ENCODE results near the gene FNDC3B.

GRCh38 chr3:172124271-172124670 is 84.9 kb downstream of the FNDC3B start:
- TF ChIP-seq, protein P1, sequence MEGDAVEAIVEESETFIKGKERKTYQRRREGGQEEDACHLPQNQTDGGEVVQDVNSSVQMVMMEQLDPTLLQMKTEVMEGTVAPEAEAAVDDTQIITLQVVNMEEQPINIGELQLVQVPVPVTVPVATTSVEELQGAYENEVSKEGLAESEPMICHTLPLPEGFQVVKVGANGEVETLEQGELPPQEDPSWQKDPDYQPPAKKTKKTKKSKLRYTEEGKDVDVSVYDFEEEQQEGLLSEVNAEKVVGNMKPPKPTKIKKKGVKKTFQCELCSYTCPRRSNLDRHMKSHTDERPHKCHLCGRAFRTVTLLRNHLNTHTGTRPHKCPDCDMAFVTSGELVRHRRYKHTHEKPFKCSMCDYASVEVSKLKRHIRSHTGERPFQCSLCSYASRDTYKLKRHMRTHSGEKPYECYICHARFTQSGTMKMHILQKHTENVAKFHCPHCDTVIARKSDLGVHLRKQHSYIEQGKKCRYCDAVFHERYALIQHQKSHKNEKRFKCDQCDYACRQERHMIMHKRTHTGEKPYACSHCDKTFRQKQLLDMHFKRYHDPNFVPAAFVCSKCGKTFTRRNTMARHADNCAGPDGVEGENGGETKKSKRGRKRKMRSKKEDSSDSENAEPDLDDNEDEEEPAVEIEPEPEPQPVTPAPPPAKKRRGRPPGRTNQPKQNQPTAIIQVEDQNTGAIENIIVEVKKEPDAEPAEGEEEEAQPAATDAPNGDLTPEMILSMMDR (IDR thresholded peaks at IDR 0.05): no peak
- TF ChIP-seq EZH2 (IDR thresholded peaks at IDR 0.05): no peak
- TF ChIP-seq EZH2phosphoT487 (IDR thresholded peaks at IDR 0.05): no peak

All from neural progenitor cell (in vitro differentiated cells).